GM19452 (cell line): ENCODE data around the gene HOXC9.

ENCODE experiments used
- ATAC-seq: cut with Tn5 transposase; IDR thresholded peaks from one replicate; pipeline ENCODE4 v1.9.1; 2021; ENCODE audit not compliant: unreplicated experiment

HOXC9 gene

GRCh38 chr12:54024581-54025305, 24.8 kb downstream of the HOXC9 start:
- ATAC-seq = no peak

- ATAC-seq = no peak
Observed at GRCh38 chr12:54025499-54026405, 25.8 kb downstream of the HOXC9 start.

GRCh38 chr12:54026640-54027441, 26.9 kb downstream of the HOXC9 start:
- no peak for ATAC-seq

GRCh38 chr12:54027442-54027786, 27.5 kb downstream of the HOXC9 start:
- no peak for ATAC-seq

GRCh38 chr12:54028314-54029201, 28.6 kb downstream of the HOXC9 start, which contains the start of gene HOXC6:
HOXC6 (plus strand) TSS chr12:54028440; CDS start chr12:54028522, 82 bp downstream.
- no peak for ATAC-seq

DNA sequence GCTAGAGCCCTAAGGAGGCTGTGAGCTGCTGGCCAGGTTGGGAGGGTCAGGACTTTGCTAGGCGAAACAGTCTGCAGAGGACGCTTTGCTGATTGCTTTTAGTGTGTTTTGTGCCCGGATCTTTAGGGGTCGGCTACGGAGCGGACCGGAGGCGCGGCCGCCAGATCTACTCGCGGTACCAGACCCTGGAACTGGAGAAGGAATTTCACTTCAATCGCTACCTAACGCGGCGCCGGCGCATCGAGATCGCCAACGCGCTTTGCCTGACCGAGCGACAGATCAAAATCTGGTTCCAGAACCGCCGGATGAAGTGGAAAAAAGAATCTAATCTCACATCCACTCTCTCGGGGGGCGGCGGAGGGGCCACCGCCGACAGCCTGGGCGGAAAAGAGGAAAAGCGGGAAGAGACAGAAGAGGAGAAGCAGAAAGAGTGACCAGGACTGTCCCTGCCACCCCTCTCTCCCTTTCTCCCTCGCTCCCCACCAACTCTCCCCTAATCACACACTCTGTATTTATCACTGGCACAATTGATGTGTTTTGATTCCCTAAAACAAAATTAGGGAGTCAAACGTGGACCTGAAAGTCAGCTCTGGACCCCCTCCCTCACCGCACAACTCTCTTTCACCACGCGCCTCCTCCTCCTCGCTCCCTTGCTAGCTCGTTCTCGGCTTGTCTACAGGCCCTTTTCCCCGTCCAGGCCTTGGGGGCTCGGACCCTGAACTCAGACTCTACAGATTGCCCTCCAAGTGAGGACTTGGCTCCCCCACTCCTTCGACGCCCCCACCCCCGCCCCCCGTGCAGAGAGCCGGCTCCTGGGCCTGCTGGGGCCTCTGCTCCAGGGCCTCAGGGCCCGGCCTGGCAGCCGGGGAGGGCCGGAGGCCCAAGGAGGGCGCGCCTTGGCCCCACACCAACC, 29.8 kb downstream of the HOXC9 start:
- ATAC-seq = no peak

DNA sequence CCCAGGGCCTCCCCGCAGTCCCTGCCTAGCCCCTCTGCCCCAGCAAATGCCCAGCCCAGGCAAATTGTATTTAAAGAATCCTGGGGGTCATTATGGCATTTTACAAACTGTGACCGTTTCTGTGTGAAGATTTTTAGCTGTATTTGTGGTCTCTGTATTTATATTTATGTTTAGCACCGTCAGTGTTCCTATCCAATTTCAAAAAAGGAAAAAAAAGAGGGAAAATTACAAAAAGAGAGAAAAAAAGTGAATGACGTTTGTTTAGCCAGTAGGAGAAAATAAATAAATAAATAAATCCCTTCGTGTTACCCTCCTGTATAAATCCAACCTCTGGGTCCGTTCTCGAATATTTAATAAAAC, 30.5 kb downstream of the HOXC9 start:
- no peak for ATAC-seq

DNA sequence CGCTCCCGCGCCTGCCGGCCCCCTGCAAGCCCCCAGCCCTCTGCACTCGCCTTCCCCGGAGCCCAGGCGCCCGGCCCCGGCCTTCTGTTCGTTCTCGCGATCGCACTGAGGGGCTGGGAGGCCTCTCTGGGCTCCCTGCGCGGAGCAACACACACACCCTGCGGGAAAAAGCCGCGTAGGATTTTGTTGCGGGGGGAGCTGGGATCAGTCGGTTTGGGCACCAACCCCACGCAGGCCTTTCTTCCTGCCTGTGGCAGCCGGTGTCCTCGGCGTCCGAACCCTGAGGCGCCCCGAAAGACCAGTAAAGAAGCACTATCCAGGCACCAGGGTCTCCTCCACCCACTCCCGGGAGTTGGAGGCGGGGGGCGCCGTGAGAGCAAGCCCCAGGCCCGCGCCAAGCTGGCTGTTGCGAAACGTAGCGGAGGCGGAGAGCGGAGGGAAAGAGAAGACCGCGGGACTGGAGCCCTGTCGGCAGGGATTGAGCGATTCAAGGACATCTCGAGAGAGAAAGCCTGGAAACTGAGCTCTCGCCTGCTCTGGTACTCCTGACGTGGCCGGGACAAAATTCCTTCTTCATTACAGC, 31.0 kb downstream of the HOXC9 start:
- no peak for ATAC-seq

DNA sequence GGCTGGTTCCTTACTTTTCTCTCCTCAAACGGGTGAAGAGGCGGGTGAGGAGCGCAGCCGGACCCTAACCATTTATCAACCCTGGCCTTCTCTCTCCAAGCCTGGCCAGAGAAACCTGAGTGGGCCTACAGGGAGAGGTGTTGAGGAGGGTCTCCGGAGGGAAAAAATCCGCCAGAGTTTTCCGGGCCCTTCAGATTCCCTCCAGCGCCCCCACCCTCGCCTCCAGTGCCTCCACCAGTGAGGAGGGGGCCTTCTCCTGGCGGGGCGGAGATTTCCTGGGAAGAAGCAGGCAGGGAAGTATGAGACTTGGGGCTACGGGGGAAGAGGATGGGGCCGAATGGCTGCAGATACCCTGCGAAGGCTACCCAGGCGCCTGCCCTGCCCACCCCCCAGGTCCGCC, 31.5 kb downstream of the HOXC9 start:
- ATAC-seq = no peak

GRCh38 chr12:54032086-54032619, 32.2 kb downstream of the HOXC9 start:
- no peak for ATAC-seq

DNA sequence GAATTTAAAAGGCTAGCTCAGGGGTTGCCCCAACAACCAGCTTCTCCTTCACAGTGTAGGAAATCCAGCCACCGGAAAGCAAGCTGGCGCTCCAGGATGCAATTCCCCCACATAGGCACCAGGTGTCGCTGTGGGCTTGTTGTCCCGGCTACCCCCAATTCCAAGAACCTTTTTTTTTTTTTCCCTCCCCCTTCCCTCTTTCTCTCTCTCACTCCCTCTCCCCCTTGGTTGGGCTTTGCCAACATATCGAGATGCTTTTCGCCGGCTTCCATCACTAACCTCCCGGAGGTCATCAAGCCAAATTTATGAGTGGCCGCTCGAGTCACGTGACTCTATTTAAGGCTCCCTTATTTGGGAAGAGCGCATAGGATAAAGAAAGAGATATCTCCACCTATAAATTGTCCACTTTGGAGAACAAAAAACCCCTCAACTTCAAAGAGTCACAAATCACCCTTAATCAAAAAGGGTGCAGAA, 32.7 kb downstream of the HOXC9 start, which contains the start of gene HOXC5:
TSS of gene HOXC5 (plus strand) at position 424 of the 474 bp plus-strand sequence. CDS start 73 bp downstream, outside the sequence.
- no peak for ATAC-seq

DNA sequence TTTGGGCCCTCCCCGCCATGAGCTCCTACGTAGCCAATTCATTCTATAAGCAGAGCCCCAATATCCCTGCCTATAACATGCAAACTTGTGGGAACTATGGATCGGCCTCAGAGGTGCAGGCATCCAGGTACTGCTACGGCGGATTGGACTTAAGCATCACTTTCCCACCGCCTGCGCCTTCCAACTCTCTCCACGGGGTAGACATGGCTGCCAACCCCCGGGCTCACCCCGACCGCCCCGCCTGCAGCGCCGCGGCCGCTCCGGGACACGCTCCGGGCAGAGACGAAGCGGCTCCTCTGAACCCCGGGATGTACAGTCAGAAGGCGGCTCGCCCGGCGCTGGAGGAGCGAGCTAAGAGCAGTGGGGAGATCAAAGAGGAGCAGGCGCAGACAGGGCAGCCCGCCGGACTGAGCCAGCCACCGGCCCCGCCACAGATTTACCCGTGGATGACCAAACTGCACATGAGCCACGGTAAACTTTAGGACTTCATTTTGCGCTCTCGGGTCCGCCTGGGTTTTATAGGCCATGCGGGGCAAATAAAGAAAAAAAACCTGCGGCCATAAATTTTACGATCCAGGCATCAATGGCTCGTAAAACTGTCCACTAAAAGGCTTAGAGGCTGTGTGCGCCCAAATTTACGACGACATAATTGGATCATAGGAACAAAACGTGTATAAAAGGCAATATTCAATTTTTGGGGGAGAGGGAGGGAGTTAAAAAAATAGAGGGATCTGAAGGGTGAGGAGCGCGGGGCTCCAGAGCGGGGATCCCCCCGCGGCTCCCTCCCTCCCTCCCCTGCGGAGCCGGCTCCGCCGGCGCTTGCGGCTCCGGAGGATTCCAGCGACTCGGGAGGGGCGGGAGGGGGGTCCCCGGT, 33.4 kb downstream of the HOXC9 start:
- no peak for ATAC-seq

- no peak for ATAC-seq
Observed at GRCh38 chr12:54033980-54034784, 34.2 kb downstream of the HOXC9 start.

DNA sequence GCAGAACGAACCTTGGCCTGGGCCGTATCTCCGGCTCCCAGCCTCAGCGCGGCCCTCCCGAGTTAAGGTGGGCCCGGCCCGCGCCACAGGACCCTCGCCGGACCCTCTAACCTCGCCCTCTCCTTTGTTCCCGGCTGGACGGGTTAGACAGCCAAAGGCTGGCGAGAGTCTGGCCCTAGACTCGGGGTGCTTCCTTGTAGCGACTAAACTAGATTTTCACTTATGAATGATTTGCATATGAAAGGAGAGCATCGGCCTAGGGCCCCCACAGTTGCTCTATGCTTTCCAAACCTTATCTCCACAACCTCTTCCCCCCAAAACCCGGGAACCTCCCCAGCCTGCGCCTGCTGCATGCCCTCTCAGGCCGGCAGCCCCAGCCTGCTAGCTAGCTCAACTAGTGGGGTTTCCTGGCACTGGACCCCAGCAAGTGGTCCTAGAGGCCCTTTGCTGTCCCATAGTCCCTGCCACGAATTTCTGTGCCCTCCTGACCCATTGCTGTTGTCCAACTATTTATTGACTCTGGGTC, 34.9 kb downstream of the HOXC9 start:
- ATAC-seq = no peak

DNA sequence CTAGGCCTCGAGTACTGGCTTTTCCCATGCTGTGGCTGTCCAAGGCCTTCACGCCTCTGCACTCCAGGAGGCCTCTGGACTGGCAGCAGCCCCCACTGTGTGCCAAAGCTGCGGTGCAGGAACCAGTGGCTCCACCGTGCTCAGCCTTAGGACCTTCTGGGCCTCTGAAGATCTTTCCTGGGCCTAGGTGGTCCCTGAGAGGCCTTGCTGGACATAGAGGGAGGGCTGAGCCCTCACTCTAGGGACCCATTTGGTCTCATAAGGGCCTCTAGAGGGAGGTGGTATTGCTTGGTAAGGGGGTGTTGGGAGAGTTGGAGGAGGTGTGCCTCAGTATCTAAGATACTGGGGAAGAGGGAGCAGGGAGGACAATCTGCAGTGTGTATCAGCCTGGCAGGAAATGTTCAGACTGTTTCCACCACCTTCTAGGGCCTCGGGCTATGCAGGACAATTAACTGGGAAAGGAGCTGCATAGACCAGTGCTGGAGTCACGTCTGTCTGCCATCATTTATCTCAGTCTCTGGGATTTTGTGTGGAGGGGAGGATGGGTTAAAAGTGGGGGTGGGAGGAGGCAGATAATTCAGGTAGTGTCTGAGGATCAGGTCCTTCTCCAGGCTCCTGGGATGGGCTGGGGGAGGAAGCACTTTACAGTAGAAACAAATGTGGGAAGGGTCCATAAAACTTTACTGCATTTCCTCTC, 35.8 kb downstream of the HOXC9 start:
- no peak for ATAC-seq
